Tibial nerve (tissue), 4 donors: ENCODE measurements around the gene RGPD4.

Source experiments
- EP300 ChIP-seq, 2 donors: sonication (generic); formaldehyde crosslinking; IDR thresholded peaks; one replicate each; pipeline ENCODE4 v1.6.1; 2017; ENCODE audit warnings: antibody characterized with exemption in 2 of 2, mild to moderate bottlenecking in 1 of 2
- POLR2A ChIP-seq, 2 donors: fragments of 450-650 bp; IDR thresholded peaks; one replicate each; pipeline ENCODE4 v1.6.1; 2017; ENCODE audit warnings: antibody characterized with exemption in 2 of 2, mild to moderate bottlenecking in 2 of 2, moderate library complexity in 2 of 2
- TF ChIP-seq, protein P1 (sequence below), 5 experiments: fragments of 200-600 bp in 3 of 5; fragments of 450-650 bp in 2 of 5; sonication (generic) in 3 of 5; IDR thresholded peaks; one replicate each; pipeline ENCODE4 v1.5.1; 2016 to 2019; ENCODE audit warnings: antibody characterized with exemption in 5 of 5, mild to moderate bottlenecking in 3 of 5, moderate library complexity in 2 of 5

DNA sequence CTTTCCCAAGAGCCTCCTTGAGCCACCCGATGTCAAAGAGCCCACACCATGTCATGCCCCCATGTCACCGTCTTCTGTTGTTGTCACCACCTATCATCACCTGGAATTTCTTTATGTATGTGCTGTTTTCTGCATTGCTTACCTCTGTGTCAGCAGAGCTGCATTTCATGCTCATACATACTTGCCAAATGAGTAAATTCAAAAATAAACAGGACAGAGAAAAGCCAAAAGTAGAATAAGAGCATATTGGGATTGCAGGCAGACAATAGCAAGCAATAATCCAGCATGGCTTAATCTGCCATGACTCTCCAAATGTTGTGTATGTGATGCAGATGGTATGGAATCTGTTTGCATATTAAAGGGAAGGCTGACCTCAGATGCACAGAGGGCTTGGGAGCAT is 15.3 kb upstream of the RGPD4 start:
- TF ChIP-seq, protein P1, sequence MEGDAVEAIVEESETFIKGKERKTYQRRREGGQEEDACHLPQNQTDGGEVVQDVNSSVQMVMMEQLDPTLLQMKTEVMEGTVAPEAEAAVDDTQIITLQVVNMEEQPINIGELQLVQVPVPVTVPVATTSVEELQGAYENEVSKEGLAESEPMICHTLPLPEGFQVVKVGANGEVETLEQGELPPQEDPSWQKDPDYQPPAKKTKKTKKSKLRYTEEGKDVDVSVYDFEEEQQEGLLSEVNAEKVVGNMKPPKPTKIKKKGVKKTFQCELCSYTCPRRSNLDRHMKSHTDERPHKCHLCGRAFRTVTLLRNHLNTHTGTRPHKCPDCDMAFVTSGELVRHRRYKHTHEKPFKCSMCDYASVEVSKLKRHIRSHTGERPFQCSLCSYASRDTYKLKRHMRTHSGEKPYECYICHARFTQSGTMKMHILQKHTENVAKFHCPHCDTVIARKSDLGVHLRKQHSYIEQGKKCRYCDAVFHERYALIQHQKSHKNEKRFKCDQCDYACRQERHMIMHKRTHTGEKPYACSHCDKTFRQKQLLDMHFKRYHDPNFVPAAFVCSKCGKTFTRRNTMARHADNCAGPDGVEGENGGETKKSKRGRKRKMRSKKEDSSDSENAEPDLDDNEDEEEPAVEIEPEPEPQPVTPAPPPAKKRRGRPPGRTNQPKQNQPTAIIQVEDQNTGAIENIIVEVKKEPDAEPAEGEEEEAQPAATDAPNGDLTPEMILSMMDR (IDR thresholded peaks at IDR 0.05): no peak
- TF ChIP-seq POLR2A (IDR thresholded peaks at IDR 0.05): no peak
- TF ChIP-seq EP300 (IDR thresholded peaks at IDR 0.05): no peak
